K562 (cell line): ENCODE results near the gene GALNT17. TPM values are rescaled to one million over a fixed set of nuclear protein-coding genes. Genes with fewer than 3 reads are reported as not detected.
A peak's percentile ranks its signal among the peaks of the same experiment; 100 is the strongest.

Source experiments
- ATAC-seq: fragments of 200-7000 bp; cut with Tn5 transposase; 3 replicates; pipeline ENCODE4 v1.9.1; 2020; ENCODE audit warnings: moderate library complexity
- BruUV-seq: library from RNA; stranded (reverse); fragments of 400-500 nt; replicated peaks from 2 replicates; lab custom pipeline; 2021; lab: Mats Ljungman, UMichigan
- CTCF ChIA-PET: fragments of 300-600 bp; formaldehyde crosslinking; extraction: SDS; loops from one replicate; lab custom pipeline; 2021; ENCODE audit warnings: low intra/inter-chr PET ratio; lab: Yijun Ruan, JAX
- POLR2A ChIA-PET: fragments of 300-600, 350-650 bp; sonication (Branson Sonifier 250); formaldehyde crosslinking; extraction: SDS; loops from one replicate; lab custom pipeline; 2021; ENCODE audit warnings: antibody characterized with exemption, inconsistent platforms; lab: Yijun Ruan, JAX
- DNase-seq, 4 experiments: peaks; one replicate each; pipeline versions ENCODE4 v3.0.0 to v3.0.0-alpha.2; 2011 to 2018; ENCODE audit warnings: low spot score in 3 of 4, mixed read lengths in 3 of 4; ENCODE audit errors: extremely low read depth in 1 of 4
- FAIRE-seq: peaks from 2 replicates; lab custom pipeline; 2011; peaks lifted over from hg19 to GRCh38; lab: Jason Lieb, UNC
- H2AFZ ChIP-seq: 2 replicates; pipeline ENCODE4 v1.6.0; 2011; ENCODE audit warnings: low read depth, low read length, control low read depth, inconsistent platforms
- H3K27ac ChIP-seq: fragments of 200-600 bp; 3 replicates; pipeline ENCODE4 v1.8.0; 2011; ENCODE audit warnings: low read depth, mild to moderate bottlenecking, control low read depth, inconsistent platforms, low read length, moderate library complexity, mixed read lengths; ENCODE audit errors: extremely low read depth
- H3K27me3 ChIP-seq, 2 experiments: fragments of 300-600 bp in 1 of 2; 2 replicates in 1 of 2; 3 replicates in 1 of 2; pipeline versions ENCODE4 v1.6.0 to v1.8.0; 2011; ENCODE audit warnings: inconsistent platforms in 2 of 2, low read length in 2 of 2, mild to moderate bottlenecking in 1 of 2, mixed read lengths in 1 of 2, moderate library complexity in 1 of 2; ENCODE audit not compliant: control insufficient read depth in 2 of 2, insufficient read depth in 2 of 2
- H3K36me3 ChIP-seq: fragments of 300-600 bp; 3 replicates; pipeline ENCODE4 v1.8.0; 2011; ENCODE audit warnings: mild to moderate bottlenecking, low read length, inconsistent platforms; ENCODE audit not compliant: control insufficient read depth, insufficient read depth
- H3K4me1 ChIP-seq, 2 experiments: fragments of 200-600 bp in 1 of 2; replicated peaks in 1 of 2; 2 replicates in 1 of 2; 3 replicates in 1 of 2; pipeline versions ENCODE4 v1.5.1 to v1.8.0; 2011; ENCODE audit warnings: inconsistent platforms in 2 of 2, low read length in 2 of 2, mild to moderate bottlenecking in 1 of 2, mixed read lengths in 1 of 2, moderate library complexity in 1 of 2; ENCODE audit not compliant: control insufficient read depth in 2 of 2, insufficient read depth in 2 of 2
- H3K4me2 ChIP-seq: 2 replicates; pipeline ENCODE4 v1.6.1; 2011; ENCODE audit warnings: low read length, control low read depth, inconsistent platforms, mixed read lengths; ENCODE audit not compliant: insufficient read depth
- H3K4me3 ChIP-seq: fragments of 200-600 bp; sonication (generic), shearing (Covaris generic); 2 replicates; pipeline ENCODE4 v1.5.1; 2016; ENCODE audit warnings: control low read depth, inconsistent platforms
- H3K79me2 ChIP-seq: fragments of 200-600 bp; 3 replicates; pipeline ENCODE4 v1.8.0; 2011; ENCODE audit warnings: low read length, inconsistent platforms; ENCODE audit not compliant: control insufficient read depth, insufficient read depth
- H3K9ac ChIP-seq, 2 experiments: 2 replicates each; pipeline versions ENCODE4 v1.6.0 to v1.6.1; 2011; ENCODE audit warnings: low read depth in 2 of 2, low read length in 2 of 2, control low read depth in 1 of 2, inconsistent platforms in 1 of 2, mild to moderate bottlenecking in 1 of 2, mixed read lengths in 1 of 2; ENCODE audit not compliant: insufficient read depth in 1 of 2
- H3K9me1 ChIP-seq: one replicate; pipeline ENCODE4 v1.6.0; 2011; ENCODE audit warnings: inconsistent platforms, mild to moderate bottlenecking, low read length, moderate library complexity; ENCODE audit not compliant: control insufficient read depth, insufficient read depth
- H3K9me3 ChIP-seq: replicated peaks from 2 replicates; pipeline ENCODE4 v1.5.1; 2011; ENCODE audit warnings: low read depth, low read length, inconsistent platforms; ENCODE audit not compliant: control insufficient read depth, insufficient read depth
- H4K20me1 ChIP-seq: replicated peaks from 2 replicates; pipeline ENCODE4 v1.6.1; 2011; ENCODE audit warnings: low read length, inconsistent platforms, mixed read lengths; ENCODE audit not compliant: control insufficient read depth, insufficient read depth
- ARID1B ChIP-seq: fragments of 450-650 bp; IDR thresholded peaks from 2 replicates; pipeline ENCODE4 v1.6.1; 2016; ENCODE audit warnings: antibody characterized with exemption, mild to moderate bottlenecking, inconsistent platforms
- CBFA2T2 ChIP-seq: fragments of 450-650 bp; conservative IDR thresholded peaks from 2 replicates; pipeline ENCODE4 v1.6.1; 2017; ENCODE audit warnings: mild to moderate bottlenecking
- CREBBP ChIP-seq: IDR thresholded peaks from one replicate; pipeline ENCODE4 v1.6.1; 2012; ENCODE audit warnings: low read depth, mild to moderate bottlenecking, control low read depth, inconsistent platforms, low read length
- CUX1 ChIP-seq: fragments of 200-800 bp; sonication (Bioruptor generic); IDR thresholded peaks from 2 replicates; pipeline ENCODE4 v1.6.1; 2016; ENCODE audit warnings: missing genetic modification characterization, missing compliant biosample characterization
- ETS1 ChIP-seq: conservative IDR thresholded peaks from 2 replicates; pipeline ENCODE4 v1.6.1; 2011; ENCODE audit warnings: low read depth, mild to moderate bottlenecking, low read length; ENCODE audit not compliant: control insufficient read depth
- ETV6 ChIP-seq, 3 experiments: fragments of 150-350 bp in 1 of 3; sonication (generic) in 1 of 3; formaldehyde crosslinking in 1 of 3; IDR thresholded peaks; 2 replicates each; pipeline versions ENCODE4 v1.6.1 to v1.8.0; 2014 to 2022; ENCODE audit warnings: borderline replicate concordance in 2 of 3, low read depth in 2 of 3, antibody characterized with exemption in 1 of 3, low read length in 1 of 3, mild to moderate bottlenecking in 1 of 3, missing genetic modification reagents in 1 of 3
- KDM5B ChIP-seq: fragments of 200-600 bp; sonication (generic); IDR thresholded peaks from 2 replicates; pipeline ENCODE4 v1.6.1; 2012; ENCODE audit warnings: low read depth, mild to moderate bottlenecking, moderate library complexity, low read length, control low read depth, inconsistent platforms; ENCODE audit not compliant: insufficient replicate concordance
- MCM2 ChIP-seq: fragments of 450-650 bp; IDR thresholded peaks from 2 replicates; pipeline ENCODE4 v1.6.1; 2017; ENCODE audit warnings: low read depth, mild to moderate bottlenecking
- RNF2 ChIP-seq: sonication (generic); IDR thresholded peaks from 2 replicates; pipeline ENCODE4 v1.6.1; 2016
- SPI1 ChIP-seq: IDR thresholded peaks from 2 replicates; pipeline ENCODE4 v1.6.1; 2011; ENCODE audit warnings: low read depth, low read length, control low read depth, borderline replicate concordance
- SREBF1 ChIP-seq: fragments of 150-350 bp; IDR thresholded peaks from 2 replicates; pipeline ENCODE4 v1.6.1; 2014; ENCODE audit warnings: antibody characterized with exemption, low read depth, low read length, borderline replicate concordance
- TAL1 ChIP-seq: fragments of 450-650 bp; IDR thresholded peaks from 2 replicates; pipeline ENCODE4 v1.6.1; 2016; ENCODE audit warnings: mild to moderate bottlenecking
- ZFP1 ChIP-seq: fragments of 450-650 bp; formaldehyde crosslinking; IDR thresholded peaks from 2 replicates; pipeline ENCODE4 v1.4.0; 2020; ENCODE audit warnings: mild to moderate bottlenecking, mixed read lengths
- ZNF398 ChIP-seq: fragments of 250-450 bp; sonication (Bioruptor Pico); IDR thresholded peaks from 2 replicates; pipeline ENCODE4 v1.8.0; 2021; ENCODE audit warnings: moderate library complexity, mild to moderate bottlenecking, inconsistent platforms
- ZNF699 ChIP-seq: fragments of 250-450 bp; sonication (Bioruptor Pico); IDR thresholded peaks from 2 replicates; pipeline ENCODE4 v1.8.0; 2021; ENCODE audit warnings: mild to moderate bottlenecking, moderate library complexity; ENCODE audit not compliant: insufficient replicate concordance
- WGBS: fragments of 100-300 bp; shearing (Covaris generic); methylation state at CpG from one replicate; pipeline ENCODE4 v1.1.6; 2016; ENCODE audit warnings: low coverage, mixed read lengths; ENCODE audit not compliant: insufficient coverage; ENCODE audit errors: missing lambda C conversion rate; 5-methylcytosine and 5-hydroxymethylcytosine counted together
- in situ Hi-C: fragments of 300-500 bp; cut with MboI; formaldehyde crosslinking; loops from 4 replicates; pipeline ENCODE4 v1.15.0; 2018; ENCODE audit warnings: inconsistent platforms, mixed read lengths
- intact Hi-C: fragments of 100-400 bp; cut with micrococcal nuclease; formaldehyde crosslinking; loops from 2 replicates; pipeline ENCODE4 v1.14.2; 2022
- polyA plus RNA-seq, 8 experiments: library from polyadenylated mRNA; depleted of rRNA in 4 of 8; stranded (reverse) in 5 of 8; unstranded in 3 of 8; fragments of >200 nt; fragmentation: Nextera tagmentation in 2 of 8; fragmentation: Illumina TruSeq in 1 of 8; extraction: Ambion mirVana in 2 of 8; extraction: Trizol in 1 of 8; gene quantifications; 2 replicates each; pipeline versions ENCODE4 v1.2.1 to v1.2.3, GENCODE V29; 2011 to 2014; ENCODE audit warnings: inconsistent platforms in 1 of 8, missing spikeins in 1 of 8
- total RNA-seq, 7 experiments: library from RNA; depleted of rRNA in 6 of 7; stranded (reverse); fragments of >200 nt in 6 of 7; fragmentation: Illumina TruSeq in 2 of 7; extraction: Trizol in 2 of 7; gene quantifications; 2 replicates each; pipeline versions ENCODE4 v1.2.1 to v1.2.3, GENCODE V29; 2011 to 2021; ENCODE audit warnings: low replicate concordance in 1 of 7

GALNT17 gene
- total and polyA plus RNA-seq, 9 of the 15 experiments (the other 6 are each of a cell fraction or from before 2014, with no cell fraction given), result not detected

DNA sequence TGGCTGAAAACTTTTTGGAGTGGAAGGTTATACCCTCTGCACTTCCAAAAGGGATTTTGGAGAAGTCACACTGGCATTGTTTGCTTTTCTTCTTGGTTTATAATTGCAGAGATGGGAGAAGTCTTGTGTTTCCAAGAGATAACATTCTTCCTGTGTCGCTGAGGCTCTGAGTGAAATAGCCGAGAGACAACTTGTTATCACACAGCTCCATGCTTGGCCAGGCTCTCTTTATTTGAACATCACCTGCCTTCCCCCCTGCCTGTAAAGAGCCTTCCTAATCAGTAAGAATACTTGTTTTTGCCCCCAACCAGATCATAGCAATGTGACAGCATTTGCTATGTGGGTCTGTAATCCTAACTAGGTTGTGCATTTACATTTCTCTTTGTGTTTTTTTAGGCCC is 270.7 kb downstream of the GALNT17 start:
- Histone ChIP-seq H2AFZ (no peak overlapping the region), H3K9me1 (no peaks in the 10 kb centered on the region), H3K27ac (no peak overlapping the region), H3K4me1 (no peaks in the 10 kb centered on the region), H3K27me3 (no peaks in the 10 kb centered on the region), H3K79me2 (no peaks in the 10 kb centered on the region), H3K4me2 (no peak overlapping the region), H3K36me3 (no peaks in the 10 kb centered on the region), H3K9me3 (no peaks in the 10 kb centered on the region), H3K9ac (no peak overlapping the region), H3K4me3 (no peak overlapping the region), H4K20me1 (no peaks in the 10 kb centered on the region)
- intact Hi-C loops (no loop called here), in situ Hi-C loops (no loop called here)
- no TSS peak for BruUV-seq
- DNase-seq, result peak in 1 of 4 experiments; percentile 13
- ChIA-PET POLR2A (interaction anchor here (0.6 kb wide), 1 partner anchor 28 kb away, joined by 3 read pairs; no protein-coding TSS in a partner anchor), CTCF (no interaction called here)
- ATAC-seq, result no peak
- FAIRE-seq, result no peak
- 0% methylated on average over 2 of the region's 2 CpGs for WGBS
- no peak for TF ChIP-seq SREBF1
- no peak for TF ChIP-seq RNF2
- TF ChIP-seq CUX1 (CRISPR knock-in tag), result no peak
- no peak for TF ChIP-seq CREBBP
- no peak for TF ChIP-seq SPI1
- TF ChIP-seq ETS1, result no peak
- peak; percentile 54 for TF ChIP-seq ARID1B
- no peak for TF ChIP-seq KDM5B
- peak; percentile 42; the same call in 1 of the 2 replicates for TF ChIP-seq TAL1
- no peak for TF ChIP-seq ETV6 (IDR thresholded peaks at IDR 0.05; ENCODE audit: borderline replicate concordance in 1 of 2, low read depth in 2 of 2, low read length in 1 of 2)
- TF ChIP-seq ETV6 (CRISPR knock-in tag; IDR thresholded peaks at IDR 0.05; ENCODE audit: borderline replicate concordance), result no peak
- TF ChIP-seq ZNF699 (CRISPR knock-in tag), result no peak
- no peak for TF ChIP-seq MCM2
- TF ChIP-seq CBFA2T2, result peak; percentile 43
- TF ChIP-seq ZNF398 (CRISPR knock-in tag), result no peak
- no peak for TF ChIP-seq ZFP1 (CRISPR knock-in tag)
